ENCODE measurements around the gene GASK1B.
A peak's percentile ranks its signal among the peaks of the same experiment; 100 is the strongest.

Gene GASK1B

GRCh38 chr4:158209825-158210807 lies 37.3 kb upstream of the GASK1B start, which contains the start of gene TMEM144:
Gene TMEM144, plus strand, starts transcription at chr4:158210486. Its CDS starts 2,182 bp downstream, at chr4:158212668.
- Histone ChIP-seq H3K27ac (replicated peaks) (peak within 1 kb of the TSS; percentile 81), H3K4me3 (replicated peaks; ENCODE audit: insufficient read depth, low read length) (peak within 1 kb of the TSS; percentile 44), H3K27me3 (ENCODE audit: insufficient read depth, poor library complexity, severe bottlenecking) (no peaks in the 10 kb centered on the region)
- DNase-seq (ENCODE audit: low read depth in 1 of 2, low spot score in 1 of 2) = peak; percentile 62 to 87
- TF ChIP-seq POLR2AphosphoS5 (IDR thresholded peaks at IDR 0.05; ENCODE audit: low read depth) (peak; percentile 71), GABPA (IDR thresholded peaks at IDR 0.05; ENCODE audit: low read depth) (no peak)

GRCh38 chr4:158208963-158209640 lies 36.3 kb upstream of the GASK1B start:
- H3K27me3 ChIP-seq (ENCODE audit: insufficient read depth, poor library complexity, severe bottlenecking) = no peaks in the 10 kb centered on the region
- peak overlapping the region; percentile 81 for H3K27ac ChIP-seq (replicated peaks)
- TF ChIP-seq REST (IDR thresholded peaks at IDR 0.05; ENCODE audit: insufficient replicate concordance, low read depth) = no peak
- TF ChIP-seq SPI1 (IDR thresholded peaks at IDR 0.05; ENCODE audit: borderline replicate concordance, low read depth) = peak; percentile 99
- peak; percentile 74 to 79 for DNase-seq (ENCODE audit: low read depth in 1 of 2, low spot score in 1 of 2)
- H3K4me3 ChIP-seq (replicated peaks; ENCODE audit: insufficient read depth, low read length) = no peak overlapping the region

- TF ChIP-seq REST (IDR thresholded peaks at IDR 0.05; ENCODE audit: insufficient replicate concordance, low read depth) (no peak), GABPA (IDR thresholded peaks at IDR 0.05; ENCODE audit: low read depth) (no peak), CTCF (IDR thresholded peaks at IDR 0.05; ENCODE audit: insufficient read depth, low read length) (no peak), SPI1 (IDR thresholded peaks at IDR 0.05; ENCODE audit: borderline replicate concordance, low read depth) (no peak), POLR2AphosphoS5 (IDR thresholded peaks at IDR 0.05; ENCODE audit: low read depth) (no peak)
- no peak overlapping the region for H3K4me3 ChIP-seq (replicated peaks; ENCODE audit: insufficient read depth, low read length)
- no peak for DNase-seq (ENCODE audit: low read depth in 1 of 2, low spot score in 1 of 2)
- no peaks in the 10 kb centered on the region for H3K27me3 ChIP-seq (ENCODE audit: insufficient read depth, poor library complexity, severe bottlenecking)
- H3K27ac ChIP-seq (replicated peaks) = no peak overlapping the region
Measured at GRCh38 chr4:158203929-158204328, 31.1 kb upstream of the GASK1B start.

GRCh38 chr4:158203436-158203835 lies 30.6 kb upstream of the GASK1B start:
- Histone ChIP-seq H3K27me3 (ENCODE audit: insufficient read depth, poor library complexity, severe bottlenecking) (no peaks in the 10 kb centered on the region), H3K27ac (replicated peaks) (no peak overlapping the region), H3K4me3 (replicated peaks; ENCODE audit: insufficient read depth, low read length) (no peak overlapping the region)
- TF ChIP-seq CTCF (IDR thresholded peaks at IDR 0.05; ENCODE audit: insufficient read depth, low read length) = no peak
- no peak for TF ChIP-seq SPI1 (IDR thresholded peaks at IDR 0.05; ENCODE audit: borderline replicate concordance, low read depth)
- no peak for TF ChIP-seq POLR2AphosphoS5 (IDR thresholded peaks at IDR 0.05; ENCODE audit: low read depth)
- no peak for TF ChIP-seq GABPA (IDR thresholded peaks at IDR 0.05; ENCODE audit: low read depth)
- no peak for TF ChIP-seq REST (IDR thresholded peaks at IDR 0.05; ENCODE audit: insufficient replicate concordance, low read depth)
- no peak for DNase-seq (ENCODE audit: low read depth in 1 of 2, low spot score in 1 of 2)
